K562 (cell line): Measurements from ENCODE around the gene NUDT22. TPM values are rescaled to one million over a fixed set of nuclear protein-coding genes. Genes with fewer than 3 reads are reported as not detected.
A peak's percentile ranks its signal among the peaks of the same experiment; 100 is the strongest.

Experiments
- ATAC-seq: fragments of 200-7000 bp; cut with Tn5 transposase; 3 replicates; pipeline ENCODE4 v1.9.1; 2020; ENCODE audit warnings: moderate library complexity
- BruUV-seq: library from RNA; stranded (reverse); fragments of 400-500 nt; replicated peaks from 2 replicates; lab custom pipeline; 2021; lab: Mats Ljungman, UMichigan
- CTCF ChIA-PET: fragments of 300-600 bp; formaldehyde crosslinking; extraction: SDS; loops from one replicate; lab custom pipeline; 2021; ENCODE audit warnings: low intra/inter-chr PET ratio; lab: Yijun Ruan, JAX
- POLR2A ChIA-PET: fragments of 300-600, 350-650 bp; sonication (Branson Sonifier 250); formaldehyde crosslinking; extraction: SDS; loops from one replicate; lab custom pipeline; 2021; ENCODE audit warnings: antibody characterized with exemption, inconsistent platforms; lab: Yijun Ruan, JAX
- DNase-seq, 4 experiments: peaks; one replicate each; pipeline versions ENCODE4 v3.0.0 to v3.0.0-alpha.2; 2011 to 2018; ENCODE audit warnings: low spot score in 3 of 4, mixed read lengths in 3 of 4; ENCODE audit errors: extremely low read depth in 1 of 4
- FAIRE-seq: peaks from 2 replicates; lab custom pipeline; 2011; peaks lifted over from hg19 to GRCh38; lab: Jason Lieb, UNC
- H2AFZ ChIP-seq: 2 replicates; pipeline ENCODE4 v1.6.0; 2011; ENCODE audit warnings: low read depth, low read length, control low read depth, inconsistent platforms
- H3K27ac ChIP-seq: fragments of 200-600 bp; 3 replicates; pipeline ENCODE4 v1.8.0; 2011; ENCODE audit warnings: low read depth, mild to moderate bottlenecking, control low read depth, inconsistent platforms, low read length, moderate library complexity, mixed read lengths; ENCODE audit errors: extremely low read depth
- H3K27me3 ChIP-seq, 2 experiments: fragments of 300-600 bp in 1 of 2; 2 replicates in 1 of 2; 3 replicates in 1 of 2; pipeline versions ENCODE4 v1.6.0 to v1.8.0; 2011; ENCODE audit warnings: inconsistent platforms in 2 of 2, low read length in 2 of 2, mild to moderate bottlenecking in 1 of 2, mixed read lengths in 1 of 2, moderate library complexity in 1 of 2; ENCODE audit not compliant: control insufficient read depth in 2 of 2, insufficient read depth in 2 of 2
- H3K36me3 ChIP-seq: fragments of 300-600 bp; 3 replicates; pipeline ENCODE4 v1.8.0; 2011; ENCODE audit warnings: mild to moderate bottlenecking, low read length, inconsistent platforms; ENCODE audit not compliant: control insufficient read depth, insufficient read depth
- H3K4me1 ChIP-seq, 2 experiments: fragments of 200-600 bp in 1 of 2; replicated peaks in 1 of 2; 2 replicates in 1 of 2; 3 replicates in 1 of 2; pipeline versions ENCODE4 v1.5.1 to v1.8.0; 2011; ENCODE audit warnings: inconsistent platforms in 2 of 2, low read length in 2 of 2, mild to moderate bottlenecking in 1 of 2, mixed read lengths in 1 of 2, moderate library complexity in 1 of 2; ENCODE audit not compliant: control insufficient read depth in 2 of 2, insufficient read depth in 2 of 2
- H3K4me2 ChIP-seq: 2 replicates; pipeline ENCODE4 v1.6.1; 2011; ENCODE audit warnings: low read length, control low read depth, inconsistent platforms, mixed read lengths; ENCODE audit not compliant: insufficient read depth
- H3K4me3 ChIP-seq: fragments of 200-600 bp; sonication (generic), shearing (Covaris generic); 2 replicates; pipeline ENCODE4 v1.5.1; 2016; ENCODE audit warnings: control low read depth, inconsistent platforms
- H3K79me2 ChIP-seq: fragments of 200-600 bp; 3 replicates; pipeline ENCODE4 v1.8.0; 2011; ENCODE audit warnings: low read length, inconsistent platforms; ENCODE audit not compliant: control insufficient read depth, insufficient read depth
- H3K9ac ChIP-seq, 2 experiments: 2 replicates each; pipeline versions ENCODE4 v1.6.0 to v1.6.1; 2011; ENCODE audit warnings: low read depth in 2 of 2, low read length in 2 of 2, control low read depth in 1 of 2, inconsistent platforms in 1 of 2, mild to moderate bottlenecking in 1 of 2, mixed read lengths in 1 of 2; ENCODE audit not compliant: insufficient read depth in 1 of 2
- H3K9me1 ChIP-seq: one replicate; pipeline ENCODE4 v1.6.0; 2011; ENCODE audit warnings: inconsistent platforms, mild to moderate bottlenecking, low read length, moderate library complexity; ENCODE audit not compliant: control insufficient read depth, insufficient read depth
- H3K9me3 ChIP-seq: replicated peaks from 2 replicates; pipeline ENCODE4 v1.5.1; 2011; ENCODE audit warnings: low read depth, low read length, inconsistent platforms; ENCODE audit not compliant: control insufficient read depth, insufficient read depth
- H4K20me1 ChIP-seq: replicated peaks from 2 replicates; pipeline ENCODE4 v1.6.1; 2011; ENCODE audit warnings: low read length, inconsistent platforms, mixed read lengths; ENCODE audit not compliant: control insufficient read depth, insufficient read depth
- FOXK1 ChIP-seq: sonication (generic); formaldehyde crosslinking; IDR thresholded peaks from 2 replicates; pipeline ENCODE4 v1.8.0; 2022; ENCODE audit warnings: missing genetic modification reagents, mild to moderate bottlenecking, borderline replicate concordance
- GABPB2 ChIP-seq: fragments of 250-450 bp; sonication (Bioruptor Pico); conservative IDR thresholded peaks from 2 replicates; pipeline ENCODE4 v1.5.1; 2021; ENCODE audit warnings: mild to moderate bottlenecking
- MAFG ChIP-seq: fragments of 450-650 bp; conservative IDR thresholded peaks from 2 replicates; pipeline ENCODE4 v1.6.1; 2016; ENCODE audit warnings: missing genetic modification characterization, missing compliant biosample characterization
- MTA1 ChIP-seq: fragments of 450-650 bp; IDR thresholded peaks from 2 replicates; pipeline ENCODE4 v1.6.1; 2017; ENCODE audit warnings: borderline replicate concordance
- NFIC ChIP-seq: fragments of 450-650 bp; IDR thresholded peaks from 2 replicates; pipeline ENCODE4 v1.6.1; 2017; ENCODE audit warnings: mild to moderate bottlenecking, inconsistent platforms
- RBFOX2 ChIP-seq: fragments of 200-400 bp; formaldehyde crosslinking; IDR thresholded peaks from 2 replicates; pipeline ENCODE4 v1.6.1; 2017; ENCODE audit warnings: low read depth, mild to moderate bottlenecking, low read length, moderate library complexity
- RBM14 ChIP-seq: fragments of 200-400 bp; formaldehyde crosslinking; IDR thresholded peaks from 2 replicates; pipeline ENCODE4 v1.6.1; 2018; ENCODE audit warnings: low read depth, mild to moderate bottlenecking, low read length, moderate library complexity, borderline replicate concordance; ENCODE audit not compliant: insufficient read depth
- RNF2 ChIP-seq: sonication (generic); IDR thresholded peaks from 2 replicates; pipeline ENCODE4 v1.6.1; 2016
- SAP30 ChIP-seq: fragments of 200-600 bp; sonication (generic); IDR thresholded peaks from 2 replicates; pipeline ENCODE4 v1.6.1; 2012; ENCODE audit warnings: borderline replicate concordance, low read depth, mild to moderate bottlenecking, moderate library complexity, low read length, control low read depth, inconsistent platforms; ENCODE audit not compliant: insufficient read depth, poor library complexity, severe bottlenecking
- SRSF9 ChIP-seq: fragments of 200-400 bp; formaldehyde crosslinking; IDR thresholded peaks from 2 replicates; pipeline ENCODE4 v1.6.1; 2017; ENCODE audit warnings: low read depth, low read length, borderline replicate concordance
- ZBED1 ChIP-seq: IDR thresholded peaks from 2 replicates; pipeline ENCODE4 v1.6.1; 2014
- ZBTB49 ChIP-seq: sonication (generic); formaldehyde crosslinking; IDR thresholded peaks from 2 replicates; pipeline ENCODE4 v1.8.0; 2022; ENCODE audit warnings: missing genetic modification reagents, mild to moderate bottlenecking, borderline replicate concordance
- ZFP1 ChIP-seq: fragments of 450-650 bp; formaldehyde crosslinking; IDR thresholded peaks from 2 replicates; pipeline ENCODE4 v1.4.0; 2020; ENCODE audit warnings: mild to moderate bottlenecking, mixed read lengths
- ZNF174 ChIP-seq: fragments of 250-450 bp; sonication (Bioruptor Pico); IDR thresholded peaks from 2 replicates; pipeline ENCODE4 v1.4.0; 2020; ENCODE audit warnings: mild to moderate bottlenecking
- ZNF239 ChIP-seq: fragments of 250-450 bp; sonication (Bioruptor Pico); IDR thresholded peaks from 2 replicates; pipeline ENCODE4 v1.4.0; 2020; ENCODE audit warnings: mild to moderate bottlenecking
- ZNF282 ChIP-seq: sonication (generic); formaldehyde crosslinking; IDR thresholded peaks from 2 replicates; pipeline ENCODE4 v1.8.1; 2023; ENCODE audit warnings: missing genetic modification reagents
- WGBS: fragments of 100-300 bp; shearing (Covaris generic); methylation state at CpG from one replicate; pipeline ENCODE4 v1.1.6; 2016; ENCODE audit warnings: low coverage, mixed read lengths; ENCODE audit not compliant: insufficient coverage; ENCODE audit errors: missing lambda C conversion rate; 5-methylcytosine and 5-hydroxymethylcytosine counted together
- in situ Hi-C: fragments of 300-500 bp; cut with MboI; formaldehyde crosslinking; loops from 4 replicates; pipeline ENCODE4 v1.15.0; 2018; ENCODE audit warnings: inconsistent platforms, mixed read lengths
- intact Hi-C: fragments of 100-400 bp; cut with micrococcal nuclease; formaldehyde crosslinking; loops from 2 replicates; pipeline ENCODE4 v1.14.2; 2022
- polyA plus RNA-seq, 8 experiments: library from polyadenylated mRNA; depleted of rRNA in 4 of 8; stranded (reverse) in 5 of 8; unstranded in 3 of 8; fragments of >200 nt; fragmentation: Nextera tagmentation in 2 of 8; fragmentation: Illumina TruSeq in 1 of 8; extraction: Ambion mirVana in 2 of 8; extraction: Trizol in 1 of 8; gene quantifications; 2 replicates each; pipeline versions ENCODE4 v1.2.1 to v1.2.3, GENCODE V29; 2011 to 2014; ENCODE audit warnings: inconsistent platforms in 1 of 8, missing spikeins in 1 of 8
- total RNA-seq, 7 experiments: library from RNA; depleted of rRNA in 6 of 7; stranded (reverse); fragments of >200 nt in 6 of 7; fragmentation: Illumina TruSeq in 2 of 7; extraction: Trizol in 2 of 7; gene quantifications; 2 replicates each; pipeline versions ENCODE4 v1.2.1 to v1.2.3, GENCODE V29; 2011 to 2021; ENCODE audit warnings: low replicate concordance in 1 of 7
- TF ChIP-seq, protein P1 (sequence below): fragments of 450-650 bp; IDR thresholded peaks from 2 replicates; pipeline ENCODE4 v1.6.1; 2017; ENCODE audit warnings: antibody characterized with exemption, mild to moderate bottlenecking

NUDT22 gene
- total and polyA plus RNA-seq, 9 of the 15 experiments (the other 6 are each of a cell fraction or from before 2014, with no cell fraction given), result 6.3 to 92.6 (median 37.4) TPM

GRCh38 chr11:64185175-64185692 is 40.8 kb upstream of the NUDT22 start:
- BruUV-seq, result TSS peak; percentile 79
- intact Hi-C loops, result loop anchor here (2.0 to 5.0 kb wide), 3 partner anchors 46 to 172 kb away; partner anchors contain the start of genes CATSPERZ, DNAJC4 and RPS6KA4
- H3K27me3 ChIP-seq, result no peaks in the 10 kb centered on the region
- ChIA-PET POLR2A (interaction anchor here (0.6 to 2.2 kb wide), 19 partner anchors 11 to 1514 kb away, joined by 3 to 29 read pairs (median 4); partner anchors contain the start of genes FERMT3, NUDT22, PPP1R14B and PRDX5), CTCF (no interaction called here)
- H4K20me1 ChIP-seq, result no peaks in the 10 kb centered on the region
- peak overlapping the region; percentile 97 for H3K4me2 ChIP-seq
- peak overlapping the region; percentile 89 for H3K27ac ChIP-seq
- no peaks in the 10 kb centered on the region for H3K9me1 ChIP-seq
- H3K9ac ChIP-seq, result peak overlapping the region; percentile 84 to 99
- in situ Hi-C loops, result no loop called here
- H3K79me2 ChIP-seq, result peaks cover 32% of the 10 kb centered on the region
- H3K4me3 ChIP-seq, result peak overlapping the region; percentile 70
- peak overlapping the region; percentile 72 for H2AFZ ChIP-seq
- peak; percentile 64 for ATAC-seq
- no peaks in the 10 kb centered on the region for H3K9me3 ChIP-seq
- no peak for FAIRE-seq
- DNase-seq, result peak in 1 of 4 experiments; percentile 86
- peaks cover 5% of the 10 kb centered on the region for H3K36me3 ChIP-seq
- WGBS, result under 1% methylated on average over 45 of the region's 52 CpGs
- peaks cover 26 to 55% of the 10 kb centered on the region in 2 experiments for H3K4me1 ChIP-seq
- TF ChIP-seq SRSF9 (no peak), ZNF282 (CRISPR knock-in tag) (no peak), GABPB2 (CRISPR knock-in tag) (peak; percentile 78; the same call in 1 of the 2 replicates), ZNF239 (CRISPR knock-in tag) (no peak), ZBTB49 (CRISPR knock-in tag) (no peak), SAP30 (peak; percentile 78), RBFOX2 (peak; percentile 100), RNF2 (peak; percentile 83; the same call in 1 of the 2 replicates), FOXK1 (CRISPR knock-in tag) (peak; percentile 22; the same call in 1 of the 2 replicates), ZBED1 (0 out of 2 replicates have a peak, but pooled peaks have one; percentile 71), ZFP1 (CRISPR knock-in tag) (0 out of 2 replicates have a peak, but pooled peaks have one; percentile 29), RBM14 (0 out of 2 replicates have a peak, but pooled peaks have one; percentile 72), ZNF174 (CRISPR knock-in tag) (no peak), MTA1 (no peak), MAFG (tag) (no peak), NFIC (peak; percentile 46)
- TF ChIP-seq, protein P1, sequence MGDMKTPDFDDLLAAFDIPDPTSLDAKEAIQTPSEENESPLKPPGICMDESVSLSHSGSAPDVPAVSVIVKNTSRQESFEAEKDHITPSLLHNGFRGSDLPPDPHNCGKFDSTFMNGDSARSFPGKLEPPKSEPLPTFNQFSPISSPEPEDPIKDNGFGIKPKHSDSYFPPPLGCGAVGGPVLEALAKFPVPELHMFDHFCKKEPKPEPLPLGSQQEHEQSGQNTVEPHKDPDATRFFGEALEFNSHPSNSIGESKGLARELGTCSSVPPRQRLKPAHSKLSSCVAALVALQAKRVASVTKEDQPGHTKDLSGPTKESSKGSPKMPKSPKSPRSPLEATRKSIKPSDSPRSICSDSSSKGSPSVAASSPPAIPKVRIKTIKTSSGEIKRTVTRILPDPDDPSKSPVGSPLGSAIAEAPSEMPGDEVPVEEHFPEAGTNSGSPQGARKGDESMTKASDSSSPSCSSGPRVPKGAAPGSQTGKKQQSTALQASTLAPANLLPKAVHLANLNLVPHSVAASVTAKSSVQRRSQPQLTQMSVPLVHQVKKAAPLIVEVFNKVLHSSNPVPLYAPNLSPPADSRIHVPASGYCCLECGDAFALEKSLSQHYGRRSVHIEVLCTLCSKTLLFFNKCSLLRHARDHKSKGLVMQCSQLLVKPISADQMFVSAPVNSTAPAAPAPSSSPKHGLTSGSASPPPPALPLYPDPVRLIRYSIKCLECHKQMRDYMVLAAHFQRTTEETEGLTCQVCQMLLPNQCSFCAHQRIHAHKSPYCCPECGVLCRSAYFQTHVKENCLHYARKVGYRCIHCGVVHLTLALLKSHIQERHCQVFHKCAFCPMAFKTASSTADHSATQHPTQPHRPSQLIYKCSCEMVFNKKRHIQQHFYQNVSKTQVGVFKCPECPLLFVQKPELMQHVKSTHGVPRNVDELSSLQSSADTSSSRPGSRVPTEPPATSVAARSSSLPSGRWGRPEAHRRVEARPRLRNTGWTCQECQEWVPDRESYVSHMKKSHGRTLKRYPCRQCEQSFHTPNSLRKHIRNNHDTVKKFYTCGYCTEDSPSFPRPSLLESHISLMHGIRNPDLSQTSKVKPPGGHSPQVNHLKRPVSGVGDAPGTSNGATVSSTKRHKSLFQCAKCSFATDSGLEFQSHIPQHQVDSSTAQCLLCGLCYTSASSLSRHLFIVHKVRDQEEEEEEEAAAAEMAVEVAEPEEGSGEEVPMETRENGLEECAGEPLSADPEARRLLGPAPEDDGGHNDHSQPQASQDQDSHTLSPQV, result peak; percentile 83
